Measurements from ENCODE around the gene FARS2. TPM values are rescaled to one million over a fixed set of nuclear protein-coding genes. Genes with fewer than 3 reads are reported as not detected.

Gene FARS2
- total RNA-seq, 4 donors from 2014 or later: 16.4 to 26.1 (median 21.4) TPM

DNA sequence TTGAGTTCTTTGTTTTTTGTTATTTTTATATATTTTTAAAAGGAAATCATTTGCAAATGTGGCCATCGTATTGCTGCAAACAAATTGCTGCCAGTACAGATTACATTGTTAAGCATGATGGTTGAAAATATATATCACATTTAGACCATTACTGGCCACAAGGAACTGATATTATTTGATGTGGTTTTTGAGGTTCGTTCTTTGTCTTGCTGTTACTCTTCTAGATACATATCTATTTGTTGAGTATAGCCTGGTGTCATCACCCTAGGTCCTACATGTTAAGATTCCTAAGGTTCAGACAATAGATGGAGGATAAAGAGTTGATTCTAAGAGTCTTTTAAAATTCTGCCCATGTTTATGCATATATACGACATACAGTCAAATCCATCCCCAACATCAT, 306.0 kb downstream of the FARS2 start:
- DNase-seq (ENCODE audit: low spot score in 2 of 2): no peak
- no peak overlapping the region for H3K27ac ChIP-seq
- WGBS, 2 donors: 87 to 89% methylated on average over 3 of the region's 3 CpGs
- H3K4me3 ChIP-seq: no peak overlapping the region
- TF ChIP-seq EP300 (IDR thresholded peaks at IDR 0.05): no peak
- TF ChIP-seq, protein P1, sequence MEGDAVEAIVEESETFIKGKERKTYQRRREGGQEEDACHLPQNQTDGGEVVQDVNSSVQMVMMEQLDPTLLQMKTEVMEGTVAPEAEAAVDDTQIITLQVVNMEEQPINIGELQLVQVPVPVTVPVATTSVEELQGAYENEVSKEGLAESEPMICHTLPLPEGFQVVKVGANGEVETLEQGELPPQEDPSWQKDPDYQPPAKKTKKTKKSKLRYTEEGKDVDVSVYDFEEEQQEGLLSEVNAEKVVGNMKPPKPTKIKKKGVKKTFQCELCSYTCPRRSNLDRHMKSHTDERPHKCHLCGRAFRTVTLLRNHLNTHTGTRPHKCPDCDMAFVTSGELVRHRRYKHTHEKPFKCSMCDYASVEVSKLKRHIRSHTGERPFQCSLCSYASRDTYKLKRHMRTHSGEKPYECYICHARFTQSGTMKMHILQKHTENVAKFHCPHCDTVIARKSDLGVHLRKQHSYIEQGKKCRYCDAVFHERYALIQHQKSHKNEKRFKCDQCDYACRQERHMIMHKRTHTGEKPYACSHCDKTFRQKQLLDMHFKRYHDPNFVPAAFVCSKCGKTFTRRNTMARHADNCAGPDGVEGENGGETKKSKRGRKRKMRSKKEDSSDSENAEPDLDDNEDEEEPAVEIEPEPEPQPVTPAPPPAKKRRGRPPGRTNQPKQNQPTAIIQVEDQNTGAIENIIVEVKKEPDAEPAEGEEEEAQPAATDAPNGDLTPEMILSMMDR (IDR thresholded peaks at IDR 0.05): no peak
- TF ChIP-seq POLR2A (IDR thresholded peaks at IDR 0.05): no peak
- H3K36me3 ChIP-seq: no peaks in the 10 kb centered on the region
- peaks cover 0 to 3% (median 0%) of the 10 kb centered on the region in 4 donors for H3K4me1 ChIP-seq
- H3K9me3 ChIP-seq: no peaks in the 10 kb centered on the region
- H3K27me3 ChIP-seq: no peaks in the 10 kb centered on the region

DNA sequence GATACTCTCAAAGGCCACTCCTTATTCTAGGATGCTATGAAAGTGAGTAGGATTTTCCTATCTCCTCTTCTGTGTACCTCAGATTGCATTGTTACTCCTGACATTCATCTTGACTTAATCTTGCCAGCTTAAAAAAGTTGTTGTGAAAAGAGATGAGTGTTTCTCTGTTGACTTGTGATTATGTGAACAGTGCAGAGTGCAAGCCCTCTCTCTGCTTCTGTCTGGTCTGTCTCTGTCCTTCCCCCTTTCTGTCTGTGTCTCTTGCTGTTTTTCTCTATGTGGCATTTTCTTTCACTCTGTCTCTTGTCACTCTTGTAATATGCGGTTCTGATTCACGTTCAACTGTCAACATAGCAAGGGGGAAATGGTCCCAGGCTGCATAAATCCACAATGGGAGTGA, 306.6 kb downstream of the FARS2 start:
- WGBS, 2 donors: 71 to 80% methylated on average over 2 of the region's 2 CpGs
- TF ChIP-seq, protein P1 (IDR thresholded peaks at IDR 0.05): no peak
- no peak for TF ChIP-seq EP300 (IDR thresholded peaks at IDR 0.05)
- no peak for TF ChIP-seq POLR2A (IDR thresholded peaks at IDR 0.05)
- H3K9me3 ChIP-seq: no peaks in the 10 kb centered on the region

DNA sequence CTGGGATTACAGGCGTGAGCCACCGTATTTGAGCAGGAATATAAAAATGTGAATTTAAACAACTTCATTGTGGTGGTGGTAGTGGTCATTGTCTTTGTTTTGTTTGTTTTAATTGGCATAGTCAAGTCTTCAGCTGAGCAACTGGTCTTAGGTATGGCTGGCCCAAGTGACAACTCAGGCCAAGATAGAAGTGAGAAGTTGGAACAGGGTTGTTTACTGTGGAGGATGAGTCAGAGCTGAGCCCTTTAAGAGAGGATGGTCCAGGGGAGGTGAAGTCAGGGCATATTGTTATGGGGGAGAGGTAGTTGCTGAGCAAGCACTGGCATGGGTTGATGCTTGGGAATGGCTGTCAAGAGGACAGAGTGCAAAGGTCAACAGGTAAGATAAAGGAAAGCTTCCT, 308.2 kb downstream of the FARS2 start:
- Histone ChIP-seq H3K4me1 (peaks cover 0 to 3% (median 0%) of the 10 kb centered on the region in 4 donors), H3K9me3 (peaks cover 0 to 6% (median 0%) of the 10 kb centered on the region in 4 donors), H3K27me3 (no peaks in the 10 kb centered on the region), H3K4me3 (no peak overlapping the region), H3K36me3 (peaks cover 0 to 2% (median 0%) of the 10 kb centered on the region in 3 donors), H3K27ac (no peak overlapping the region)
- TF ChIP-seq EP300 (IDR thresholded peaks at IDR 0.05): no peak
- no peak for TF ChIP-seq POLR2A (IDR thresholded peaks at IDR 0.05)
- TF ChIP-seq, protein P1 (IDR thresholded peaks at IDR 0.05): no peak
- no peak for DNase-seq (ENCODE audit: low spot score in 2 of 2)
- WGBS, 2 donors: 93 to 98% methylated on average over 2 of the region's 2 CpGs

More for the DNA sequence above, 306.6 kb downstream of the FARS2 start:
- no peak overlapping the region for H3K4me3 ChIP-seq
- DNase-seq (ENCODE audit: low spot score in 2 of 2): no peak
- H3K27ac ChIP-seq: no peak overlapping the region
- no peaks in the 10 kb centered on the region for H3K36me3 ChIP-seq
- H3K4me1 ChIP-seq: peaks cover 0 to 3% (median 0%) of the 10 kb centered on the region in 4 donors
- H3K27me3 ChIP-seq: no peaks in the 10 kb centered on the region

- no peak for DNase-seq (ENCODE audit: low spot score in 2 of 2)
- Histone ChIP-seq H3K4me1 (peaks cover 0 to 3% (median 0%) of the 10 kb centered on the region in 4 donors), H3K27me3 (no peaks in the 10 kb centered on the region), H3K27ac (no peak overlapping the region), H3K9me3 (peaks cover 0 to 16% (median 0%) of the 10 kb centered on the region in 4 donors), H3K36me3 (peaks cover 0 to 8% (median 0%) of the 10 kb centered on the region in 3 donors), H3K4me3 (no peak overlapping the region)
- WGBS, 2 donors: 77 to 86% methylated on average over 6 of the region's 6 CpGs
- no peak for TF ChIP-seq POLR2A (IDR thresholded peaks at IDR 0.05)
- TF ChIP-seq EP300 (IDR thresholded peaks at IDR 0.05): no peak
- TF ChIP-seq, protein P1 (IDR thresholded peaks at IDR 0.05): no peak
Observed at GRCh38 chr6:5570641-5571040, 309.3 kb downstream of the FARS2 start.

DNA sequence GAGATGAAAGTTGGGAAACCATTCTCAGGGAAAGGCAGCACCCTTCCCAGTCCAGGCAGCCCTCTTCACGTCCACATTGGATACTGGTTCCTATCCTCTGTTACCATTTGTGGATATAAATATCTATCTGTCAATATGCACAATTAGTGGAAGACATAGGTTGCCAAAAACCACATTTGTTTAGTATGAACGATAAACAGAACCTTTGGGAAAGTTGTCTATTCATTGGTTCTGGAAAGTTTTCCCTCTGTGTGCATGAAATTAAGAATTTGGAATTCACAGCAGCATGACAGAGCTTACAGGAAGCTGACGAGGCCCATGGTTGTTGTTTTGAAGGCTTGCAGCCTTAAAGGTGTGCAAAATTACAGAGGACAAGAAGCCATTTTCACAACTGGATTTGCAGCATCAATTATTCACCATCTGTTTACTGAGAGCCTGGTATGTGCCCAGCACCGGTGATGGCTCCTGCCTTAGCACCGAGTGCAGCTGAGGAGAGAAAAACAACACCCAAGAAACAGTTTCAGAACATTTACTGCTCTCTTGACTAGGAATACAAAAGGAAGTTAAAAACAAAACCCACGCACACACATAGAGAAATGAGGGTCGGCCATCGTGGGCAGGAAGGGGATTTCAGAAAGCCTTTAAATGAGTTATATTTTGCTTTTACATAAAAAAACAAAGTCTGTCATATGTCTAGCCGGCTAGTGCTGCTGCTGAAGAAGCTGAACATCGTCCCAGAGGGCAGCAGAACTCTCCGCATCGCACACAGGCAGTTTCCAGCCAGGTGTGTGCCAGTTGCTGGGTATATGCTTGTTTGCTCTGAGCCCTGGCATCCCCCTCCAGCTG, 319.6 kb downstream of the FARS2 start:
- Histone ChIP-seq H3K27me3 (no peaks in the 10 kb centered on the region), H3K4me1 (peaks cover 0 to 6% (median 0%) of the 10 kb centered on the region in 4 donors), H3K9me3 (peaks cover 0 to 4% (median 2%) of the 10 kb centered on the region in 4 donors), H3K4me3 (no peak overlapping the region), H3K36me3 (no peaks in the 10 kb centered on the region), H3K27ac (no peak overlapping the region)
- no peak for DNase-seq (ENCODE audit: low spot score in 2 of 2)
- TF ChIP-seq, protein P1 (IDR thresholded peaks at IDR 0.05): no peak
- no peak for TF ChIP-seq EP300 (IDR thresholded peaks at IDR 0.05)
- no peak for TF ChIP-seq POLR2A (IDR thresholded peaks at IDR 0.05)
- WGBS, 2 donors: 70 to 77% methylated on average over 12 of the region's 12 CpGs
